HG03342 (cell line): ENCODE data around the gene RAB1A.
"Not testable (repeated sequence)": the region's sequence is repeated elsewhere in the genome, so short reads cannot be mapped to it uniquely, and the experiment has no call there.

ENCODE experiments used
- ATAC-seq: cut with Tn5 transposase; IDR thresholded peaks from one replicate; pipeline ENCODE4 v1.9.1; 2021; ENCODE audit warnings: mild to moderate bottlenecking, moderate library complexity; ENCODE audit not compliant: unreplicated experiment

Gene RAB1A

DNA sequence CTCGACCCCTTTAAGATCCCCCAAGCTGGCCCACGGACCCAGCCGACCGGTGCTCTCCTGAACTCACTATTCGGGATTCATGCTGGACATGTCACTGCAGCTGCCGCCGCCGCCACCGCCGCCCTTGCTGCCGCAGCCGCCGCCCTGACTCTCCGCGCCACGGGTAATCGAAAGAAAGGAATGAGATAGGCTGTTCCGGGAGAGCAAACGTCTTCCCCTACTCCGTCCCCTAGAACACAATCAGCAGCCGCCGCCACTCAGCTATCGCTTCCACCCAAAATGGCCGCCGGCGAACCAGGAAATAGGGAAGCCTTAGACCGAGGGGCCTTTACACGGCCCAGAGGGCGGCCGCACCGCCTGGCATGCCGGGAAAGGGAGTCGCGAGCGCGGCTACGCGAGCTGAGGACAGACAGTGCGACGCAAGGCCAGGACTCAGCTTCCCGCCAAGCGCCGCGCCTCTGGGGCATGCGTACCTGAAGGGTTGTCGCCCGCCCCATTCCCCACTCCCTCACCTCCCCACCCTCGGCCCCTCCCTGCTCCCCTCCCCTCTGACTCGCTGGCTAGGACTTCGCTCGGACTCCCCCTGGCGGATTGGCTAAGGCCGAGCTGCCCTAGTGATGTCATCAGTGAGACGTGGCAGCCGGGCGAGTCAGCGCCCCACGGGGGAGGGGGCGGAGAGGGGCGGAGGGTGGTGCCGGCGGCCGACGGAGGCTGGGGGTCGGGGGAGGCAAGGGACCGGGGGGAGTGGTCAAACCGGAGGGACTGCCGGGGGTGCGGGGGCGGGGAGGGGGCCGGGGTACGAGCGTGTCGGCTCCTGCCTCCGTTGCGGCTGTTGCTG lies at the start of gene RAB1A:
Gene RAB1A, minus strand, starts transcription at position 281 of the 838 bp plus-strand sequence. Its CDS starts 191 bp downstream, at position 90.
- ATAC-seq: peak; percentile 95

DNA sequence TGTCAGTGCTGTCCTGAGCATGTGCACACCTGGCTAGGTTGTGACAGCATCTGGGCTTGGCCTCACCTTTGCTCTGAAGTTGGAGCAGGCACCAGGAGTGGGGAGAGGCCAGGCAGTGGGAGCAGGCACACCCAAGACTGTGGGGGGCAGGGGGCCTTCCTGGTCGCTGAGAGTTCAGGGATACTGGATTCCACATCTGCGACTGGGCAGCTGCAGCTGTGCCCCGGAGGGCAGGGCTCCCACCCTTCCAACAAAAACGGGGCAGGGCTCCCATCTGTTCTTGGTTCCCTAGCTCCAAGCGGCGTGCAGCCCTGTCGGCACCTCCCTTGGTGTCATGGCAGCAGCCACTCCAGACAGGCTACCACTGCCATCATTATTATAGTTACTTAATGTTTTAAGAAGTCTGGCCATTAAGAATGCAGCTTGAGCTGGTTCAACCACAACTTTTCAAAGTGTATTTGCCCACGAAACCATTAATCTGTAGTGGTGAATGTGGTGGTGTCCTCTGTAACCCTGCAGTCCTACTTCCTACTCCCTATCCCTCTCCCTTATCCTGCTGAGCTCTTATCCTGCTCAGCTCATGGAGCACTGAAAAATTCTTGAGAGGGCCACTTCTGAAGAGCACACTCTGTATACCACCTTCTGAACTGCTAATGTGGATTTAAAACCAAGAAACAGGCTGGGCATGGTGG lies 48.0 kb upstream of the RAB1A start:
- ATAC-seq: no peak

DNA sequence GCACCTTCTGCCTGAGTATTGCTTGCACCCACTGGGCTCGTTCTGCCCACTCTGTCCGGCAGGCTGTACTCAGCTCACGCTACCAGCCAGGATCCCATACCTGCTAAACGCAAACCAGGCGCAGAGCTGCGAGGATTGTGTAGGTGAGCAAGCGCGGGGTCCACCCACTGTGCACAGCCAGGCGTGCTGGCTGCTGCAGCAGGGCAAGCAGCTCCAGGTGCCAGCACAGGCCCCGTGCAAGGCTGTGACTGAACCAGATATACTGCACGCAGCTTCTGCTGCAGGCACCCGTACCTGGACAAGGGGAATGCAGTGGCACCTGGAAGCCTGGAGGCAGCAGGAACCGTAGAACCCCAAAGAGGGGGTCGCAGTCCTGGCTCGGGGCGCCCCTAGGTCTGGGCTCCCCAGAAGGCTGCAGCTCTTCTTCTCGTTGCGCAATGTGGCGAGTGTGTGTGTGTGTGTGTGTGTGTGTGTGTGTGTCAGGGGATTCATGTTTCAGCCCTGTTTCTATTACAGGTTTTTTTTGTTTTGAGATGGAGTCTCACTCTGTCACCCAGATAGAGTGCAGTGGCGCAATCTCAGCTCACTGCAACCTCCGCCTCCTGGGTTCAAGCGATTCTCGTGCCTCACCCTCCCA lies 46.1 kb upstream of the RAB1A start:
- no peak for ATAC-seq

DNA sequence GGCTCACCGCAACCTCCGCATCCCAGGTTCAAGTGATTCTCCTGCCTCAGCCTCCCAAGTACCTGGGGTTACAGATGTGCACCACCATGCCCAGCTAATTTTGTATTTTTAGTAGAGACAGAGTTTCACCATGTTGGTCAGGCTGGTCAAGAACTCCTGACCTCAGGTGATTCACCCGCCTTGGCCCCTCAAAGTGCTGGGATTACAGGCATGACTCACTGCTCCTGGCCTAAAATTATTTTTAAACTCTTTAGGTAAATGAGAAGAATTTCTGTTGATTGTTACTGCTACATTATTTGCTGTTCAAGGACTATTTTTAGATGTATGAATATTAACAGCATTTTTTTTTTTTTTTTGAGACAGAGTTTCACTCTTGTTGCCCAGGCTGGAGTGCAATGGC lies 44.1 kb upstream of the RAB1A start:
- ATAC-seq: not testable (repeated sequence)

DNA sequence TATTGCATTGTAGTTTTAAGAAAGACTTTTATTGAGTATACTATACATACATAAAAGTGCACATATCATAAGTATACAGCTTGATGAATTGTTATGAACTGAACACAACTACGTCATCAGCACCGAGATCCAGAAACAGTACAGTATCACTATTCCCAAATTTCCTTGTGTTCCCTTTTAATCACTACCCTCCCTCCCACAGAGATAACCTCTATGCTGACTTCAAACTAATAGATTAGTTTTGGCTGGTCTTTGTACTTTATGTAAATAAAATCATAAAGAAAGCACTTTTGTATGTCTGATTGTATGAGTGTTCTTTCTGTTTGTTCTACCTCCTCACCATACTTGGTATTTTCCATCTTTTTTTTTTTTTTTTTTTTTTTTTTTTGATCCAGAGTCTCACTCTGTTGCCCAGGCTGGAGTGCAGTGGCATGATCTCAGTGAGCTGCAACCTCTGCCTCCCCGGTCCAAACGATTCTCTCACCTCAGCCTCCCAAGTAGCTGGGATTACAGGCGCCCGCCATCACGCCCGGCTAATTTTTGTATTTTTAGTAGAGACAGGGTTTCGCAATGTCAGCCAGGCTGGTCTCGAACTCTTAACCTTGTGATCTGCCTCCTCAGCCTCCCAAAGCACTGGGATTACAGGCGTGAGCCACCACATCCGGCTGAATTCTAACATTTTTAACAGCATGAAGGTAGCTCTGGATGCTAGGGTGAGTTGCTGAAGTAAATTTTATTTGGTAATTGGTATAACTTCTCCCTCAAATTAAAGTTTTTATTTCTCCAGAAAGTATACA lies 43.3 kb upstream of the RAB1A start:
- no peak for ATAC-seq

DNA sequence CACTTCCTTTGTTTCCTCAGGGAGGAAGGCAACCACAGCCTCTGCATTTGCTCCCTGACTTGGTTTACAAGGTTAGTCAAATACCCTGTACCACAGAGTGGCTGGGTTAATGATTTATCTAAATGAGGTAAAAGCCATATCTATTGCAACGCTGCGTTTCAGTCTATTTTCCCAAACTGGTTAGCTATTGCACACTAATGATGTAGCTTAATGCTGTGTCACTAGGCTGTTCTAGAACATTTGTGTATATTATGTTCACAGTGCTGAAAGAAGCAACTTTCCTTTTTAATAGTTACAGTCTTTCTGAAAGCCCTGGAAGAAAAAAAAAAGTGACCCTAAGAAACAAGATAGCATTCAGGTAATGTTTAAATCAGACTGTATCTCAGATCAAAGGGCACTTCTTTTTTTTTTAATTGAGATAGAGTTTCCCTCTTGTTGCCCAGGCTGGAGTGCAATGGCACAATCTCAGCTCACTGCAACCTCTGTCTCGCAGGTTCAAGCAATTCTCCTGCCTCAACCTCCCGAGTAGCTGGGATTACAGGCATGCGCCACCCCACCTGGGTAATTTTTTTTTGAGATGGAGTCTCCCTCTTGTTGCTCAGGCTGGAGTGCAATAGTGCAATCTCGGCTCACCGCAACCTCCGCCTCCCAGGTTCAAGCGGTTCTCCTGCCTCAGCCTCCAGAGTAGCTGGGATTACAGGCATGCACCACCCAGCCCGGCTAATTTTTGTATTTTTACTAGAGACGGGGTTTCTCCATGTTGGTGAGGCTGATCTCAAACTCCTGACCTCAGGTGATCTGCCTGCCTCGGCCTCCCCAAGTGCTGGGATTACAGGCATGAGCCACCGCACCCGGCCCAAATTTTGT lies 40.9 kb upstream of the RAB1A start:
- not testable (repeated sequence) for ATAC-seq

DNA sequence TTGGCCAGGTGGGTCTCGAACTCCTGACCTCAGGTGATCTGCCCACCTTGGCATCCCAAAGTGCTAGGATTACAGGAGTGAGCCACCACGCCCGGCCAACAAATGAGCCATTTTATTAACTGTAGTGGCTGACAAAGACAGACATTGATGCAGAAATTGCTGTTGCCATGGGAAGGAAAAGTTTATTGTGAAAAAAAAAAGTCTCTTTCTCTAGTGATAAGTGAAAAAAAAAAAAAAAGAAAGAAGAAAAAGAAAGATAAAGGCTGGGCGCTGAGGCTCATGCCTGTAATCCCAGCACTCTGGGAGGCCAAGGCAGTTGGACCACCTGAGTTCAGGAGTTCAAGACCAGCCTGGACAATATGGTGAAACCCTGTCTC lies 39.8 kb upstream of the RAB1A start:
- ATAC-seq: no peak

DNA sequence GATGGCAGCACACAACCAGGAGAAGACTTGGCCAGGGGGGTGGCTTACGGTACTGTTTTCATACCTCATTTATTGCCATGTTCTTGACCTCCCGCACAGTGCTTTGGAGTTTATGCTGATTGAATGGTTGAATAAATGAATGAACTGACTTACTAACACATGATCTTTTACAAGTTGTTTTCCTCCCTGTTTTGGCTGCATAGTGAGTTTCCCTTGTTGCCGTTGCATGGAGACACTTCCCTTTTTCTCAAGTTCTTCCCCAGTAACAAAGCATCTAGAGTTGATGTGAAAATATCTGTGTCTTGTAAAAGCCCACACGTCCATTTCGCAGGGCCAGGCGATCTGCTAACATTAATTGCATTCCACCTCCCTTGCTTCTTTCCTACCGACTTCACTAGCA lies 35.7 kb upstream of the RAB1A start:
- ATAC-seq: no peak

DNA sequence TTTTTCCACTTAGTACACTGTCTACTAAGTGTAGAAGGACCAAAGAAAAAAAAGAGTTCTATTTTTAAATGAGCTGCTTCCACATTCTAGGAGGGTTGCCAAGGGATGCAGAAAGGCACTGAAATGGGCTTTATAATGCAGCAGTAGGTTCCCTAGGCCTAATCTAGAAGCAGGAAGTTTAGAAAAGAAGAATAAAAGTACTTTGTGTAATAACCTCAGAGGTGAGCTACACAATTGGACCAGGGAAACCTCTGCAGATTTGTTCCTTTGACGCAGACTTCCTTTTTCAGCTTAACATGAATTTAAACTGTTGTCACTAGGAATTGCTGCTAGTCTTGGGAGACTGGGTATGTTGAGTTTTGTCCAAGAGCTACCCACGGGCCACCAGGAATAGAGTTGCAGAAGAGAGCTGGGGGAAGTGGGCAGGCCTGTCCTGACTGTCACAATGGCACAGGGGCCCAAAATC lies 34.6 kb upstream of the RAB1A start:
- ATAC-seq: no peak

DNA sequence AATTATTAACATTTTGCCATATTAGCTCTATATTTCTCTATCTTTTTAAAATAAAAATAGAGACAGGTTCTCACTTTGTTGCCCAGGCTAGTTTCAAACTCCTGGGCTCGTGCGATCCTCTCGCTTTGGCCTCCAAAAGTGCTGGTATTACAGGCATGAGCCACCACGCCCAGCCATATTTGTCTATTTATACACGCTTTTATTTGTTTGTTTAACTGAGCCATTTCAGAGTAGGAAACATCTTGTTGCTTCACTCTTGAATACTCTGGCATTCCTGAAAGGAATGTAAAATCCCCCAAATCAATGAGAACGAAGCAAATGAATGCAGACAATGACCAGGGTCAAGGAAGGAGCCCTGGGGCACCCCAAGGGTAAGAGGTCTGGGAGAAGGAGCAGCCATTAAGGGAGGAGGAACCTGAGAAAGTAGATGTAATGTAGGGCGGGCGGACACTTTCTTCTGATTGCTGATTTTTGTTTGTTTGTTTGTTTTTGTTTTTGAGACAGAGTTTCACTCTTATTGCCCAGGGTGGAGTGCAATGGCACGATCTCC lies 31.7 kb upstream of the RAB1A start:
- ATAC-seq: no peak

DNA sequence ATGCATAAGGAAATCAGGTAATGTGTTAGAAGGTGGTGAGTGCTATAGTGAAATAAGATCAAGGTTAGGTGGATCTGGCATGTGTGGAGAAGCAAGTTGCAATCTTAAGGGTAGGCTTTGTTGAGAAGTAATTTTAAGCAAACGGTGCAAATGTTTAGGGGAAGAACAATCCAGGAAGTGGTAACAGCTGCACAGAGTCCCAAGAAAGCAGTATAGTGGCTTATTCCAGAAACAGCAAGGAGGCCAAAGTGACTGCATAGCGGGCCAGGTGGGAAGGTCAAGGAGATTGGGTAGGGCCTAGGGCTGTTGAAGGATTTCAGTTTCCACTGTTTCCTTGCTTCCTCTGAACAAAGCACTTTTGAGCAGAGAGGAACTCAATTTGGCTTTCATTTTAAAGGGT lies 30.0 kb upstream of the RAB1A start:
- ATAC-seq: no peak

DNA sequence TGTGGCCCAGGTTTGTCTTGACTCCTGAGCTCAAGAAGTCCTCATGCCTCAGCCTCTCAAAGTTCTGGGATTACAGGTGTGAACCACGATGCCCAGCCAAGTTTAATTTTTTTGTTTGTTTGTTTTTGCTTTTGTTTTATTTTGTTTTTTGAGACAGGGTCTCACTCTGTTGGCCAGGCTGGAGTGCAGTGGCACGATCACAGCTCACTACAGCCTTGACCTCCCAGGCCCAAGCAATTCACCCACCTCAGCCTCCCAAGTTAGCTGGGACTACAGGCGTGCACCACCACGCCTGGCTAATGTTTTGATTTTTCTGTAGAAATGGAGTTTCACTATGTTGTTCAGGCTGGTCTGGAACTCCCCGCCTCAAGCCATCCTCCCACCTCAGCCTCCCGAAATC lies 29.4 kb upstream of the RAB1A start:
- ATAC-seq: no peak

DNA sequence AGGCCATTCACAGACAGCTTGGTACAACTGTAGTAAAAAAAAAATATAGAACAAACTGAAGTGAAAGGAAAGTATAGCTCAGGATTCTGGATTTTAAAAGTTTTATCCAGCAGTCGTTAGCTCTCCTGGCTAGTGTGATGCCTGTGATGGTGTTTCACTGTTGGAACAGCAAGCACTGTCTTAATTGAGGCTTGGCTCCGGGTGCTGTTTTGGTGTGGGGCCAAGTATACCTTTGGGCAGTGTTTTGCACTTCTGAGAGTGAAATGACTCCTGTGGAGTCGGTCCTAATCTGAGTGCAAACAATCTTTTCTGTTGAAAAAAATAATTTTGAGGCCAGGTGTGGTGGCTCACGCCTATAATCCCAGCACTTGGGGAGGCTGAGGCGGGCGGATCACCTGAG lies 28.7 kb upstream of the RAB1A start:
- no peak for ATAC-seq

DNA sequence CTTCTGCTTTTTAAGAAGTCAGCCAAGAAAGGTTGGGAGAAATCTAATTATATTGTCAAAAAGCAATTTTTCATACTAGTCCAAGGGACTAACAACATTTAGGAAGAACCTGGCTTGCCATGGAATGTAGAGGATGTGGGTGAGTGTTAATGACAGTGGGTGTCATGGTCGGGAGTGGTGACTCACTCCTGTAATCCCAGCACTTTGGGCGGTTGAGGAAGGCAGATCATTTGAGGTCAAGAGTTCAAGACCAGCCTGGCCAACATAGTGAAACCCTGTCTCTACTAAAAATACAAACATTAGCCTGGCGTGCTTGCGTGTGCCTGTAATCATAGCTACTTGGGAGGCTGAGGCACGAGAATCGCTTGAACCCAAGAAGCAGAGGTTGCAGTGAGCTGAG lies 27.9 kb upstream of the RAB1A start:
- not testable (repeated sequence) for ATAC-seq

DNA sequence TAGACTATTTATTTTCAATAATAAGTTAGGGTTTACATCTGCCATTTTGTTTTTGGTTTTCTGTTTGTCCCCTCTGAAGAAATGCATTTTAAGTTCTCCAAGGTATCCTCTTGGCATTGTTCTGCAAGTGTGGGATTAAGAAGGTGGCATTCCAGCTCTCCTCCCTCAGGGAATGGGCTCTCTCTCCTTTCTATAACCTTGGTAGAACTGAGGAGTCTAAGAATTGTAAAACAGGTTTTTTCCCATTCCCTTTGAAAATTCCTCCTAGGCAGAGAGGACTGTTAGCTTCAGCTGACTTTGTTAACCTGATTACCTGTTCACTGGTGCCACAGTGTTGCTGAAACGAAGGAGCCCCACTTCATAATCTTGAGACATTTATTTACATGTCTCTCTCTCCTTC lies 26.1 kb upstream of the RAB1A start:
- ATAC-seq: no peak

DNA sequence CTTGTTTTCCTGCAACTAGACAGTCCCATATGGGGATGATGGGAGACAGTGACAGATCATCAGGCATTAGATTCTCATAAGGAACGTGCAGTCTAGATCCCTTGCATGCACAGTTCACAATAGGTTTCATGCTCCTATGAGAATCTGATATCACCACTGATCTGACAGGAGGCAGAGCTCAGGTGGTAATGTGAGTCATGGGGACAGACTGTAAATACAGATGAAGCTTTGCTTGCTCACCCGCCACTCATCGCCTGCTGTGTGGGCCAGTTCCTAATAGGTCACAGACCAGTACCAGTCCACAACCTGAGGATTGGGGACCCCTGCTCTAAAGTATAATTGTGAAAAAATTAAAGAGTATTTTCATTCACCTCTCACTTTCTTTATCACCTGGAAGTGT lies 23.6 kb upstream of the RAB1A start:
- no peak for ATAC-seq

DNA sequence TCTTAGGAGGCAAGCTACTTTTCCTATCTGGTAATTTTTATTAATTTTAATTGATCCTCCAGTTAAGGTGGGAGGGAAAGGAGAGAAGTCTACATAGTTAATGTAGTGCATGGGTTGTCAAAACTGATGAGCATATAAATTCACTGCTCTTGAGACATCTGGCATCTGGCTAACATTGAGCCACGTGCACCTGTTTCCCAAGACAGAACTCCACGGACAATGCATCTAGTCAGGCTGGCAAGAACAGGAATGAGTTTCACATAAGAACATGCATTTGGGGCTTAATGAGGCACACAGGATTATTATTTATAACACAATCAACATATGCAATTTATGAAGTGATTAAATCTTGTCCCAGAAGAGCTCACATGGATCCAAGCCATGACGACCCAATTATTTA lies 16.2 kb upstream of the RAB1A start:
- no peak for ATAC-seq

DNA sequence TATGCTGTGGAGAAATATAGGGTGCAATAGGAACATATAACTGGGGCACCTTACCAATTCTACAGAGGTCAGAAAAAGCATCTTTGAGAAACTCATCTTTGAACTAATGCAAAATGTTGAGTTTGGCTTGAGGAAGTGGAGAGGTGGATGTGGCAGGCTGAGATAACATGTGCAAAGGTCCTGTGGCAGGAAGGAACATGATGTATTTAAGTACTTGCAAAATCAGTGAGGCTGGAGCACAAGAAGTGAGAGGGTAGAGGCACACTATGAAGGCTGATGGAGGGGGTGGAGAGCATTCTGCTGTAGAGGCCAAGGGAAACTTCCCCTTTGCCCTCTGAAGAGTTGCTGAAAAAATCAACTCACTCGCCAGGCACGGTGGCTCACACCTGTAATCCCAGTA lies 14.7 kb upstream of the RAB1A start:
- no peak for ATAC-seq

DNA sequence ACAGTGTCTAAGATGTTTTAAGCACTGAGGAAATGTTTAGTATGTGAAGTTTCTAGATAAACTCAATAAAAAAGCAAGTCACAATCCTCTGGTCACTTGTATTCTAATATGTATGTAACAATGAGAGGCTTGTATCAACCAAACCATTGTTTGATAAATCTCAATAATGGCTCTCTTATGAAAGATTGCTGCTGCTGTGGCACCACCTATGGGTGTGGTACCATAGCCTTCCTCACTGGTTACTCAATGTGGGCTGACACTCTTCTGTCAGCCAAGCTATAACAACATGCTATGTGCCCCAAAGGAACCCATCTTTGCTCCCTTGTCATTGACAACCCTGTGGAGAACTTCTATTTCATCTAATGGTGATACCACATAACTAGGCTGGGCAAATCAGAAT lies 12.6 kb upstream of the RAB1A start:
- no peak for ATAC-seq
